GM23338 (cell line): Measurements from ENCODE around the gene COL2A1.

Experiments used
- CREB1 ChIP-seq: fragments of 250-450 bp; sonication (Bioruptor Pico); IDR thresholded peaks from 2 replicates; pipeline ENCODE4 v1.5.0; 2020; ENCODE audit warnings: low read depth, mild to moderate bottlenecking, moderate library complexity
- CTCF ChIP-seq, 2 experiments: fragments of 200-600 bp in 1 of 2; sonication (generic) in 1 of 2; conservative IDR thresholded peaks; 2 replicates each; pipeline versions ENCODE4 v1.5.1 to v1.6.1; 2016 to 2017; ENCODE audit warnings: antibody characterized with exemption in 2 of 2, low read depth in 2 of 2, mild to moderate bottlenecking in 2 of 2, moderate library complexity in 1 of 2
- ETS1 ChIP-seq: IDR thresholded peaks from 2 replicates; pipeline ENCODE4 v1.6.1; 2016; ENCODE audit warnings: antibody characterized with exemption
- EZH2 ChIP-seq: fragments of 200-600 bp; sonication (generic); IDR thresholded peaks from one replicate; pipeline ENCODE4 v1.8.0; 2017; ENCODE audit warnings: antibody characterized with exemption, mild to moderate bottlenecking, low read depth; ENCODE audit not compliant: unreplicated experiment
- EZH2phosphoT487 ChIP-seq: fragments of 200-600 bp; sonication (generic); IDR thresholded peaks from one replicate; pipeline ENCODE4 v1.8.1; 2018; ENCODE audit warnings: antibody characterized with exemption; ENCODE audit not compliant: unreplicated experiment
- JUNB ChIP-seq: IDR thresholded peaks from one replicate; pipeline ENCODE4 v1.6.1; 2016; ENCODE audit warnings: antibody characterized with exemption; ENCODE audit not compliant: unreplicated experiment
- POLR2AphosphoS5 ChIP-seq: IDR thresholded peaks from 2 replicates; pipeline ENCODE4 v1.6.1; 2016; ENCODE audit warnings: antibody characterized with exemption, low read depth
- REST ChIP-seq: IDR thresholded peaks from one replicate; pipeline ENCODE4 v1.6.1; 2018; ENCODE audit warnings: antibody characterized with exemption; ENCODE audit not compliant: unreplicated experiment
- STAT1 ChIP-seq: IDR thresholded peaks from one replicate; pipeline ENCODE4 v1.6.1; 2016; ENCODE audit warnings: antibody characterized with exemption; ENCODE audit not compliant: unreplicated experiment
- ZNF114 ChIP-seq: fragments of 250-450 bp; sonication (Bioruptor Pico); IDR thresholded peaks from 2 replicates; pipeline ENCODE4 v1.5.0; 2020; ENCODE audit warnings: mild to moderate bottlenecking, moderate library complexity
- ZNF331 ChIP-seq: fragments of 250-450 bp; sonication (Bioruptor Pico); IDR thresholded peaks from 2 replicates; pipeline ENCODE4 v1.5.0; 2020; ENCODE audit warnings: low read depth, mild to moderate bottlenecking, moderate library complexity

GRCh38 chr12:48040354-48040753 lies 36.1 kb upstream of the COL2A1 start:
- TF ChIP-seq CTCF (conservative IDR thresholded peaks at IDR 0.05; ENCODE audit: low read depth in 2 of 2) (no peak), REST (no peak), EZH2 (no peak), EZH2phosphoT487 (no peak), CREB1 (CRISPR knock-in tag) (no peak), POLR2AphosphoS5 (no peak), ZNF114 (no peak), ETS1 (no peak), JUNB (no peak), STAT1 (no peak), ZNF331 (no peak)
